MM.1S (cell line): ENCODE results near the gene HACD1.

Experiments
- DNase-seq: peaks from one replicate; pipeline ENCODE4 v3.0.0-alpha.2; 2015
- H2AFZ ChIP-seq: fragments of 300-600 bp; sonication (generic); 2 replicates; pipeline ENCODE4 v1.6.0; 2016; ENCODE audit warnings: antibody characterized with exemption, low read length
- H3F3A ChIP-seq: fragments of 300-600 bp; sonication (generic); 2 replicates; pipeline ENCODE4 v1.6.1; 2016; ENCODE audit warnings: mild to moderate bottlenecking, antibody characterized with exemption, low read length, moderate library complexity, mixed read lengths; ENCODE audit not compliant: insufficient read depth
- H3K27ac ChIP-seq: fragments of 300-600 bp; sonication (generic); 2 replicates; pipeline ENCODE4 v1.5.1; 2016; ENCODE audit warnings: mild to moderate bottlenecking, low read length
- H3K27me3 ChIP-seq: fragments of 300-600 bp; sonication (generic); replicated peaks from 2 replicates; pipeline ENCODE4 v1.6.0; 2016; ENCODE audit warnings: low read length; ENCODE audit not compliant: insufficient read depth
- H3K36me3 ChIP-seq: fragments of 300-600 bp; sonication (generic); replicated peaks from 2 replicates; pipeline ENCODE4 v1.6.1; 2016; ENCODE audit warnings: mild to moderate bottlenecking, low read length, mixed read lengths; ENCODE audit not compliant: insufficient read depth
- H3K4me1 ChIP-seq: fragments of 300-600 bp; sonication (generic); 2 replicates; pipeline ENCODE4 v1.6.1; 2016; ENCODE audit warnings: low read length, mixed read lengths
- H3K4me2 ChIP-seq: fragments of 300-600 bp; sonication (generic); 2 replicates; pipeline ENCODE4 v1.6.0; 2016; ENCODE audit warnings: low read depth, low read length
- H3K4me3 ChIP-seq: fragments of 300-600 bp; sonication (generic); 2 replicates; pipeline ENCODE4 v1.5.1; 2016; ENCODE audit warnings: low read length, mixed read lengths
- H3K79me2 ChIP-seq: fragments of 300-600 bp; sonication (generic); 2 replicates; pipeline ENCODE4 v1.6.1; 2016; ENCODE audit warnings: mixed run types, low read length, mixed read lengths
- H3K9ac ChIP-seq: fragments of 300-600 bp; sonication (generic); 2 replicates; pipeline ENCODE4 v1.6.1; 2016; ENCODE audit warnings: low read length, mixed read lengths
- H3K9me2 ChIP-seq: fragments of 300-600 bp; sonication (generic); replicated peaks from 2 replicates; pipeline ENCODE4 v1.6.1; 2016; ENCODE audit warnings: mild to moderate bottlenecking, low read length, mixed read lengths; ENCODE audit not compliant: insufficient read depth
- H3K9me3 ChIP-seq: fragments of 300-600 bp; sonication (generic); replicated peaks from 2 replicates; pipeline ENCODE4 v1.6.1; 2016; ENCODE audit warnings: mild to moderate bottlenecking, low read length, mixed read lengths; ENCODE audit not compliant: insufficient read depth
- H4K20me1 ChIP-seq: fragments of 300-600 bp; sonication (generic); 2 replicates; pipeline ENCODE4 v1.6.1; 2016; ENCODE audit warnings: mild to moderate bottlenecking, low read length, moderate library complexity, mixed read lengths; ENCODE audit not compliant: insufficient read depth
- EZH2 ChIP-seq: fragments of 300-600 bp; sonication (generic); optimal IDR thresholded peaks from 2 replicates; pipeline ENCODE3; 2017; ENCODE audit warnings: low read depth, mild to moderate bottlenecking, antibody characterized with exemption, low read length, mixed read lengths
- EZH2phosphoT487 ChIP-seq: fragments of 300-600 bp; sonication (generic); IDR thresholded peaks from 2 replicates; pipeline ENCODE4 v1.6.1; 2018; ENCODE audit warnings: antibody characterized with exemption, low read length
- TF ChIP-seq, protein P1 (sequence below): fragments of 300-600 bp; sonication (generic); IDR thresholded peaks from 2 replicates; pipeline ENCODE4 v1.5.1; 2016; ENCODE audit warnings: antibody characterized with exemption, low read length, mixed read lengths

The HACD1 gene

DNA sequence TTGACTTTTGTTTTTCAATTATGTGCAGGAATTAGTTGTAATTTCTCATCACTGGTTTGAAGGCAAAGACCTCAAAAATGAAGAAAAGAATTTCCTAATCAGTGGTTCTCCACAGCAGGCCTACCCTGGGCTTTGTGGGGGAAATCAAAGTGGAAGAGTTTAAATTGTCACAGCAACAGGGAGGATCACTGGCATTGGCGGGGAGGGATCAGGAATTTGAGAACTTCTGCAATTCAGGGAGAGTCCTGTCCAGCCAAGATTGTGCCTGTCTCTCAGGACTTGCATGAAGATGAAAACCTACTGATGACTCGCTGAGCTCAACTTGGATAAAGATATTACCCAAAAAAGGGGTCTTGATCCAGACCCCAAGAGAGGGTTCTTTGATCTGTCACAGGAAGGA lies 70.1 kb downstream of the HACD1 start:
- Histone ChIP-seq H3K9ac (no peak overlapping the region), H2AFZ (no peak overlapping the region), H3K9me2 (no peaks in the 10 kb centered on the region), H3K4me2 (no peak overlapping the region), H3F3A (no peaks in the 10 kb centered on the region), H4K20me1 (no peaks in the 10 kb centered on the region), H3K36me3 (no peaks in the 10 kb centered on the region), H3K79me2 (no peaks in the 10 kb centered on the region), H3K9me3 (no peaks in the 10 kb centered on the region), H3K27ac (no peak overlapping the region), H3K4me3 (no peak overlapping the region), H3K4me1 (no peaks in the 10 kb centered on the region), H3K27me3 (no peaks in the 10 kb centered on the region)
- TF ChIP-seq EZH2 (no peak), EZH2phosphoT487 (no peak)
- TF ChIP-seq, protein P1, sequence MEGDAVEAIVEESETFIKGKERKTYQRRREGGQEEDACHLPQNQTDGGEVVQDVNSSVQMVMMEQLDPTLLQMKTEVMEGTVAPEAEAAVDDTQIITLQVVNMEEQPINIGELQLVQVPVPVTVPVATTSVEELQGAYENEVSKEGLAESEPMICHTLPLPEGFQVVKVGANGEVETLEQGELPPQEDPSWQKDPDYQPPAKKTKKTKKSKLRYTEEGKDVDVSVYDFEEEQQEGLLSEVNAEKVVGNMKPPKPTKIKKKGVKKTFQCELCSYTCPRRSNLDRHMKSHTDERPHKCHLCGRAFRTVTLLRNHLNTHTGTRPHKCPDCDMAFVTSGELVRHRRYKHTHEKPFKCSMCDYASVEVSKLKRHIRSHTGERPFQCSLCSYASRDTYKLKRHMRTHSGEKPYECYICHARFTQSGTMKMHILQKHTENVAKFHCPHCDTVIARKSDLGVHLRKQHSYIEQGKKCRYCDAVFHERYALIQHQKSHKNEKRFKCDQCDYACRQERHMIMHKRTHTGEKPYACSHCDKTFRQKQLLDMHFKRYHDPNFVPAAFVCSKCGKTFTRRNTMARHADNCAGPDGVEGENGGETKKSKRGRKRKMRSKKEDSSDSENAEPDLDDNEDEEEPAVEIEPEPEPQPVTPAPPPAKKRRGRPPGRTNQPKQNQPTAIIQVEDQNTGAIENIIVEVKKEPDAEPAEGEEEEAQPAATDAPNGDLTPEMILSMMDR: no peak
- no peak for DNase-seq

DNA sequence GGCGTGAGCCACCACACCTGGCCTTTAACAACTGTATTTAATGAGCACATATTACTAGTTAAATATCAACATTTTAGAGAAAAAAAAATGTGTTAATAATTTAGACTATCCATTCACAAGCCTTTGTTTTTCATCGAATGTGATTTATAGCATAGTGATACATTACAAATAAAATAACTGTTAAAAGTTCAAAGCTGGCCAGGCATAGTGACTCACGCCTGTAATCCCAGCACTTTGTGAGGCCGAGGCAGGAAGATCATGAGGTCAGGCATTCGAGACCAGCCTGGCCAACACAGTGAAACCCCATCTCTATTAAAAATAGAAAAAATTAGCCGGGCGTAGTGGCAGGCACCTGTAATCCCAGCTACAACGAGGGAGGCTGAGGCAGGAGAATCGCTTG lies 72.7 kb downstream of the HACD1 start:
- Histone ChIP-seq H3K79me2 (no peaks in the 10 kb centered on the region), H2AFZ (no peak overlapping the region), H3K4me3 (no peak overlapping the region), H3K9me3 (no peaks in the 10 kb centered on the region), H3K4me2 (no peak overlapping the region), H3K9me2 (no peaks in the 10 kb centered on the region), H3F3A (no peaks in the 10 kb centered on the region), H3K36me3 (no peaks in the 10 kb centered on the region), H3K4me1 (no peaks in the 10 kb centered on the region), H3K9ac (no peak overlapping the region), H3K27me3 (no peaks in the 10 kb centered on the region), H4K20me1 (no peaks in the 10 kb centered on the region), H3K27ac (no peak overlapping the region)
- TF ChIP-seq EZH2: no peak
- TF ChIP-seq, protein P1: no peak
- TF ChIP-seq EZH2phosphoT487: no peak
- no peak for DNase-seq
